Measurements from ENCODE around the gene CLK2. TPM values are rescaled to one million over a fixed set of nuclear protein-coding genes. Genes with fewer than 3 reads are reported as not detected.
A peak's percentile ranks its signal among the peaks of the same experiment; 100 is the strongest.
"Not testable (repeated sequence)": the region's sequence is repeated elsewhere in the genome, so short reads cannot be mapped to it uniquely, and the experiment has no call there.

Gene CLK2
- total RNA-seq, 1 donor from 2014 or later: 22.6 TPM

DNA sequence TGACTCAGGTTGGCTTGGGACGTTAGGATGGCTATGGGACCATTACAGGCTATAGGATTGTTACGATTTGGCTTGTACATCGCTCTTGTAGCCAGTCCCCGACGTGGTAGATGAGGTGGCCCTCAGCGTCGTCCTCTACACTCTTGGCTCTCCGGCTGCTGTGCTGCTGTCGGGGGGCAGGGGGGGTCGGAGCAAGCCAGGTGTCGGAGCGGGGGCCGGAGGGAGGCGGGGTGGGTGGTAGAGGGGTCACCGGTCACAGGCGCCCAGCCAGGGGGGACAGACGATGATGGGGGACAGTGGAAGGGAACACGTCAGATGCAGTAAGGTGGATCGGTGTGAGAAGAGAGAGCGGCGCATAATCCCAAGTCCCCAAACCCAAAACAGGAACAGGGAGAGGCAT lies 4.7 kb downstream of the CLK2 start:
- no peak for ATAC-seq
- DNase-seq (ENCODE audit: low spot score): no peak

DNA sequence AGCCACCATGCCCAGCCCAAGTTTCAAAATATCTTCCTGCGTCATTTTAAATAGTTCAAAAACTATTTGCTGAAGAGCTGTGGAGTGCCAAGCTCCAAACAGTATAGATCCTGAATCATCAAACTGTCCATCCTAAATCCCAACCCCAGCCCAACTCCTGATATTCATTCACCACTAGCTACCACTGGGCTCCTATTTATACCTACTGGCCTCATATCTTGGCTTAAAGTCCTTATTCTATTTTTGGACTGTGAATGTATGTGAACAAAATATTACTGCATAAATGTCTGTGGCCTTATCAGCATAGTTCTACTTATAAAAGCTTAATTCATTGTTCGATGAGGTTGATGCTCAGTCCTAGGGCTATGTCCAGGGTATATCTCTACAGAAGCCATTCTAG lies 5.9 kb downstream of the CLK2 start:
- no peak for ATAC-seq
- DNase-seq (ENCODE audit: low spot score): no peak

DNA sequence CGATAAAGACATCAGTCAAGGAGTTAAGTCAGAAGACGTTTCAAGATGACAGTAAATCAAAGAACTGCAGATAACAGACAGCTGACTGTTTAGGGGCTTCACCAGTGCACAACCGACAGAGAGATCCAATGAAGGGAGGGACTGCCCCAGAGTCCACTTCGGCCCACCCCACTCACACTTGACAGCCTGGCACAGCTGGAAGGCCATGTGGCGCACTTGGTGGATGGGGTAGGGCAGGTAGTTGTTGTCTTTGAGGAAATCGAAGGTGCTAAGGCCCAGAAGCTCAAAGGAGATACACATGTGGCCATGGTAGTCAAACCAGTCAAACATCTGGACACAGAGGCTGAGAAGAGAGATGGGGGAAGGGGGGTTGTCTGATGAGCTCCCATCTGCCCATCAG lies 6.8 kb downstream of the CLK2 start:
- DNase-seq (ENCODE audit: low spot score) (no peak), ATAC-seq (no peak)

- DNase-seq (ENCODE audit: low spot score) (no peak), ATAC-seq (no peak)
Measured at GRCh38 chr1:155263067-155263466, 10.2 kb downstream of the CLK2 start.

DNA sequence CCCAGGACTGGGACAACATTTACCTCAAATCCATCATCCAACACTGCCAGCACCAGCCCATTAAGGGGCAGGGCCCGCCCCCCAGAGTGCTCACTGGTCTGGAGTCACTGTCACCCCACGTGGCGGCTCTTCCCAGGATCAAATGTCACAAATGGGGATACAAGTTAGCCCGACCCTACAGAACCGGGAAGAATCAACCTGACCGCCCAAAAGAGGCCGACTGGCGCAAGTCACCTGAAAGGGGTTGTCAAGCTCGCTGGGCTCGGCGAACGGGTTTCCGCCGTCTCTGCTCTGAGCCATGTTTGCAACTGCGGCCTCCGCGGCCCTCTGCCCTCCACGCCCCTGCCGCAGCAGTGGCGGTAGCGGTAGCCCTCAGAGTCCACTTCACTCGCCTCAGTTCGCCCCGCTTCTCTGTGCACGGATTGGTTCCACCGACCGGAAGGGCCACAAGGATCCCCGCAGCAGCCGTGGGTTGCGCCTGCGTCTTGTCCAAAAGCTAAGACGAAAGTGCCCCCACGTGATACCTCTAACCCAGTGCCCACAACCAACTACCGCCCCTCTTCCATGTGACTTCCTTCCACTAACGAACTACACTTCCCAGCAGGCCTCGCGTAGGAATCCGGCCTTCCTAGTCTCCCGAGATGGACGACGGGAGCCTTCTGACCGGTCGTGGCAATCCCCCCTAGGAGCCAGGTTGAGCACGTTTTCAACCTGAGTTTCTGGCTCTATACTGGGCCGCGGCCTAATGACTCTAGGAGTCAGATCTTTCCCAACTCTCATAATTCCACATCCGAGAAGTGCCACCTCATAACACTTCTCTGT lies 11.2 kb downstream of the CLK2 start, which contains the start of gene SCAMP3:
TSS of gene SCAMP3 (minus strand) at position 509 of the 822 bp plus-strand sequence. CDS start at position 300, 209 bp downstream.
- ATAC-seq: peak; percentile 96
- peak; percentile 97 for DNase-seq (ENCODE audit: low spot score)

DNA sequence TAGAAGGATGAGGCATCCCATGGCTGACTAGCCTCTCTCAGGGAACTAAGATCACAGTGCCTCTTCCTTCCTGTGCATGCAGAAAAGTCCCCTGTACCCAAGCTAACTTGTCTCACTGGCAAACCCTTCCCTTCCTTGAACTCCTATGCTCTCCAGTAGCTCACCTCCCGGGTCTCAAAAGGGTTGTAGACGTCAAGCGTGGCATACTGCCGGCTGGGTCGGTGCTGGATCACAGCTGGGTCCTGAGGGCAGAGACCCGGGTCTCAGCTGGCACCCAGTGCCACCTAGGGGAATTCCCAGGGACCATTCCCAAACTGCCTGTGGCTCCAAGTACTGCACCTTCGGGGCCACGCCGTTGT lies 11.8 kb downstream of the CLK2 start:
- no peak for ATAC-seq

GRCh38 chr1:155260276-155260675 lies 13.0 kb downstream of the CLK2 start:
- ATAC-seq (no peak), DNase-seq (ENCODE audit: low spot score) (no peak)

More for the DNA sequence above, 11.8 kb downstream of the CLK2 start:
- no peak for DNase-seq (ENCODE audit: low spot score)

- ATAC-seq (peak; percentile 5), DNase-seq (ENCODE audit: low spot score) (no peak)
Measured at GRCh38 chr1:155256058-155256852, 17.0 kb downstream of the CLK2 start.

DNA sequence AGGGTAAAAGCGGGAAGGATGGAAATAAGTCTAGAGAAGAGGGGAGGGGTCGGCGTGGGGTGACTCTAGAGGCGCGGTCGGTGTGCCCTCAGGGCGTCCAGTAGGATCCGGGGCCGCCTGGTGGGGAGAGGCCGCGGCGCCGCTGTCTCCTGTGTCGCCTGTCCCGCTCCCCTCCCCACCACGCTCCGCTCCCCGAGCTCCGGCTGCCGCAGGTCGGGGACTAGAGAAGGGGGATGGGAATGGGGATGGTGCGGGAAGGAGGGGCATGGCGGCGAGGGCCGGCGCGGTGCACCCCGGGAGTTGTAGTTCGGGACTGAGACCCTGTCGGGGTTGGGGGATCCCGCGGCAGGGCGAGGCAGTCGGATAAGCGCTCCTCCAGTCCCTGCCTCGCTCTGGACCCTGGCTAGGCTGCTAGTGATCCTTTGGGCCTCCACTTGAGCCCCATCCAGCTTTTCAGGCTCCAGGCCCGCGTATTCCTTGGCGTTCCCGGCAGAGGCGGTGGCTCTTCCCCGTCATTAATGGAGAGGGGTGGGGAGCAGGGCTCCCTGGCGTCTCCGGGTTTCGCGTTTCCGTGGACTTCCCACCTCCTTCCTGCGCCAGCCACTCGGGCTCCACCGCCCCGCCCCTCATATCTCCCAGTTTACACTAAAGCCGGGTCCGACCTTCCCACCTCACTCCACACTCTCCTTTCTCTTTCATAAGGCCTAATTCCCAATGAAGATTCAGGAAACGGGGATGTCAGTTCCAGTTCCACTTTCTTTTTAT lies 17.9 kb downstream of the CLK2 start, which contains the start of gene ENTREP3:
TSS of gene ENTREP3 (minus strand) at position 241 of the 765 bp plus-strand sequence. CDS start 606 bp downstream, outside the sequence.
- peak; percentile 89 for ATAC-seq
- DNase-seq (ENCODE audit: low spot score): peak; percentile 86

DNA sequence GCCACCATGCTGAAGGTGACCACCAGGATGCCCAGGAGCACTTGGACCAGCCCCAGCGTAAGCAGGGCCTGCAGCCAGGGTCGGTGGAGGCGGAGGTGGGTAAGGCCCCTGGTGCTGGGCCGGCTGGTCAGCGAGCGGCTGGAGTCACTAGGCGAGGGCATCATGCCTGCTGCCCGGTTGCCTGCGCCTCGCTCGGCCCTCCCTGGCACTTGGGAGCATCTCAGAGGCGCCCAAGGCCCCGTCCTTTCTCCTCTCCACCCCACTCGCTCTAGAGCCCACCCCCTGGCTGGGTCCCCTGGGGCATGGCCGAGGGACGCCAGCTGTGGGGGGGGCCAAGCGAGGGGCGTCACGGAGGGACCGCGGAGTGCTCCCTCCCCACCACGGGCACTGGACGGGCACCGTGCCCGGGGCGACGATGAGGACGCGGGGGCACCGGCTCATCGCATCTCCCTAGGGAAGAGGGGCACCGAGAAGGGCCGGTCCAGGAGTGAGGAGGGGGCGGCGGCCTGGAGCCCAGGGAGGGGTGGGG lies 18.5 kb downstream of the CLK2 start:
- DNase-seq (ENCODE audit: low spot score) (no peak), ATAC-seq (no peak)

DNA sequence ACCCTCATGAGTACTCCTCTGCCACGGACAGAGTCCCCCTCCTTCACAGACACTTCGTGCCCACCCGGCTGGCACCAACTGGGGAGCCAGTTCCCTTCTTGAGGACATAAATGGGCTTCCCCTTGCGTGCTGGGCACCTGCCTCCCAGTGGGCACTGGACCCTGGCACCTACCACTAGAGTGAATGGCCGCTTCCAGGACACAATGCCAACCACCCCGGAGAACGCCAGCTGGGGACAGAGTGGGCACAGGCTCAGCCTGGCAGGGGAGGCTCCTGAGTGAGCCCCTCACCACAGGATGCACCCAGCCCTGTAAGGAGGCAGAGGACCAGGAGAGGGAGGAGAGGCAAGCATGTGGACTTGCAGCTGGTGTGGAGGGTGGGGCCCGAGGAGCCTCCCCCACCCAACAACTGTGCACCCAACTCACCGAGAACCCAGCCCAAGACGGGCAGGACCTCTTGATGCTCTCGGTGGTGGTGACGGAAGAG lies 19.0 kb downstream of the CLK2 start:
- ATAC-seq (no peak), DNase-seq (ENCODE audit: low spot score) (no peak)

DNA sequence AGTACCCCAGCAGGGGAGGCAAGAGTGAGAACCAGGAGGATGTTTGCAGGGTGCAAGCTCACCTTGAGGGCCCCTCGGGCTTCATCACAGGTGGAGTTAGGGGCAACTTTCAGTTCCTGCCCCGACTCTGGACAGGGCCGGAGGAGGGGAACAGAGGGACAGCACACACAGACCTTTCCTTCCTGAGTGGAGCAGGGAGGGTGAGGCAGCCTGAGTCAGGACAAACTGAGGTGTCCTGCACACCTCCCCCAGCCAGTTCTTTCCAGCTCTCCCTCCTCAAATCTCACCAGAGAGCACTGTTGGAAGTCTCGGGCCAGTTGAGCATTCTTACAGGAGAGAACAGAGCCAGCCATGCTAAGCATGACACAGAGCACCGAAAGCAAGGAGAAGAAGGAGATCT lies 19.5 kb downstream of the CLK2 start:
- ATAC-seq: no peak
- no peak for DNase-seq (ENCODE audit: low spot score)

DNA sequence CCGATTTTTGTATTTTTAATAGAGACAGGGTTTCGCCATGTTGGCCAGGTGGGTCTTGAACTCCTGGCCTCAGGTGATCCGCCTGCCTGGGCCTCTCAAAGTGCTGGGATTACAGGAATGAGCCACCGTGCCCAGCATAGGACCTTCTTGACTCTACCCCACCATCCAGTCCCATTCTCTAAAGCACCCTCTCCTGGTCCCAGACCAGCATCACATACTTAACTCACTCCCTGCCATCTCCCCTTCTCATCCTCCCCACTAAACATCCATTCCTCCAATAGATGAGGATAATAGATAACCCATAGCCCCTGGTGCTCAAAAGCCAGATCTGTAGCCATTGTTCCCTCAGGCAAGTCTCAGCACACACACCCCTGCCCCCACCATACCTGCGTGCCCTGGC lies 20.1 kb downstream of the CLK2 start:
- DNase-seq (ENCODE audit: low spot score) (no peak), ATAC-seq (no peak)

GRCh38 chr1:155251566-155251965 lies 21.7 kb downstream of the CLK2 start:
- no peak for DNase-seq (ENCODE audit: low spot score)
- no peak for ATAC-seq

DNA sequence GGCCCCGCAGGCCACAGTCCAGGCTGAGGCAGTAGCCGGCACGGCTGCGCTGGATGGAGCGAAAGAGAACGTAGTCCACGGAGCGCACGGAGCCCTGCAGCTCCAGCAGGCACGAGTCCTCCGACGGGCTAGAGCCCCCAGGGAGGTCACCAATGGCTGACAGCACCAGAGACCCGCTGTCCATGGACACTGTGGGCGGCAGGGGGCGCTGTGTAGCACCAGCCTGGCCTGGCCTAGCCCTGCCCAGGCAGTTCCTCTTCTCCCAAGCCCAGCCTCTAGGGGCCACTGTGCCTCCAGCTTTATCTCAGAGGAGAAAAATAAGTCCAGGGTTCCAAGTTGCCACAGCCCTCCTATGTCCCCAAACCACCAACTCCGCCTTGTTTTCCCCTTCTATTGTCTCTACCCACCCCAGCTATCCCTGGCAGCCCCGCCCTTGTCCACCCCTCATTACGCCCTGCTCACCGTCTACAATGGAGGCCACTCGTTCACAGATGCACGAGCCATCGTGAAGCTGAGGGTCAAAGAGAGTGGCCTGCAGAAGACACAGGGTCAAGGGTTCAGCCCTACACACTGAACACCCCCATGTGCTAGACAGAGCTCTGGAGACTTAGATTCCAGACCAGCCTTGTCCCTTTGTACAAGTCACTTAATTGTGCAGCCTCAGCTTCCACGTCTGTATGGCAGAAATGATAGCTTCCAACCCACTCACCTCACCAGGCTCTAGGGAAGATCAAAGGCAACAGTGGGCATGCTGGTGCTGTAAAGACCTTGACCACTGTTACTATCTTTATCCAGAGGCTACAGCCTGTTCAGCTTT lies 22.5 kb downstream of the CLK2 start:
- peak; percentile 88 for ATAC-seq
- DNase-seq (ENCODE audit: low spot score): peak; percentile 88

- DNase-seq (ENCODE audit: low spot score) (no peak), ATAC-seq (no peak)
Measured at GRCh38 chr1:155250246-155250632, 23.1 kb downstream of the CLK2 start.

DNA sequence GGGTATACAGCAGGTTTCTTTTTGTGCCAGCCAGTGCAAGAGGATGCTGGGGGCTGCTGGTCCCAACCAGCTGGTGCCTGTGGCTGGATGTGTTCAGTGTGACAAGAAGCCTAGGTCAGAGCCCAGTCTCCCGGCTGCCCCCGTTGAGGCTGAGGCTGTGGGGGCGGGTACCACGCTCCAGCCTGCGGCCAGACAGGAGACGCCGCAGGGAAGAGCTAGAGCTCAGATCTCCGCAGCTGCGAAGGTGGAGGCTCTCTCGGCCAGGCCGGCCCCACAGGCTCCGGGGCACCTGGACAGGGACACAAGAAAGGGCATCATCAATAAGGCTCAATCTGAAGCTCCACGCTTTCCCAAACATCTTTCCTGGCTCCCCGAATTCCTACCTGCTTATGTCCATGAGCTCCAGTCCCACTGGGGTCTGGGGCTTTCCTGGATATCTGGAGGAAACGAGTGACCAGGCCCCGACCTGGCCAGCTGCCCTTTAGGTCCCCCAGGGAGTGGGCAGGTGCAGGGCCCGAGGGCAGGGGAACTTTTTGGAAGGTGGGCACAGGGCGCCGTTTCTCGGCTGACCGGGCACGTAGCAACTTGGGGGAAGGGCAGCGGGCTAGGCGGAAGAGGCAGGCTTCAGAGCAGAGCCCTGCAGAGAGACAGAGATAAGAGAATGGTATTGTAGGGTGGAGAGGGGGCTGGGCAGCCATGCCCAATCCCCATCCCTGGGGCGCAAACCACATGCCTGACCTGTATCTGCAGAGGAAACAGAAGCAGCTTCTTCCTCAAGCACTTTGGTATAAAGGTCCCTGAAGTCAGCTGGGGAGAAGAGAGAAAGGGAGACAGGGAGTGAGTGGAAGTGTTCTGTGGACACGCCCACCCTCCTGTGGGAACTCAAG lies 25.4 kb downstream of the CLK2 start:
- ATAC-seq (no peak), DNase-seq (ENCODE audit: low spot score) (no peak)

DNA sequence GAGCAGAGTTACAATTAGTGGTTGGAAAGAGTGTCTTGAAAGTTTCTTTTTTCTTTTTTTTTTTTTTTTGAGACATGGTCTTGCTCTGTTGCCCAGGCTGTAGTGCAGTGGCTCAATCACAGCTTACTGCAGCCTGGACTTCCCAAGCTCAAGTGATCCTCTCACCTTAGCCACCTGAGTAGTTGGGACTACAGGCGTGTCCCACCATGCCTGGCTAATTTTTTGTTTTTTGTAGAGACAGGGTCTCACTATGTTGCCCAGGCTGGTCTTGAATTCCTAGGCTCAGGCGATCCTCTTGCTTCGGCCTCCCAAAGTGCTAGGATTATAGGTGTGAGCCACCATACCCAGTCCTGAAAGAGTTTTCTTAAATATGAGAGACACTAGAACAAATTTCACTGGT lies 26.5 kb downstream of the CLK2 start:
- not testable (repeated sequence) for DNase-seq (ENCODE audit: low spot score); ATAC-seq

- DNase-seq (ENCODE audit: low spot score) (no peak), ATAC-seq (no peak)
Measured at GRCh38 chr1:155245163-155245524, 28.2 kb downstream of the CLK2 start.

Measured in left lobe of liver (tissue), 2 donors.